ENCODE data around the gene KAT2B. TPM values are rescaled to one million over a fixed set of nuclear protein-coding genes. Genes with fewer than 3 reads are reported as not detected.

Gene KAT2B
- total and polyA plus RNA-seq, 2 of the 13 experiments (the other 11 are each of a cell fraction or from before 2014, with no cell fraction given) = 0.97 to 1.7 TPM

DNA sequence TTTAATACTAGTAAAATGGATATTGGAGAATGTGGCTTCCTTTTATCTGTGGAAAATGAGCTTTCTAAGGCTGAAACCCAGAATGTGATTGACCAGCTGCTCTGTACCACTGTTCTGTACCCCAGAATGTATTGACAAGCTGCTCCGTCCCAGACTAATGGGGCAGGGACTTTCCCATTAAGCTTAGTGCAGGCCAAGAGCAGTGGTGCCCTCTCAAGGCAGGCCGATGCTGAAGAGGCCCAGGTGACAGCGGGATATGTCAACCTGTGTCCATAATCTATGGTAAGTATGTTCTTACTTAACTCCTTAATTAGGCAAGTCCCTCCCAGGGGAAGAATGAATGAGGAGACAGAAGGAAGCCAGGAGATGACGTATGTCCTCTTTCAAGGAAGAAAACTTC is 114.7 kb downstream of the KAT2B start (continued):
- TF ChIP-seq, protein P1, sequence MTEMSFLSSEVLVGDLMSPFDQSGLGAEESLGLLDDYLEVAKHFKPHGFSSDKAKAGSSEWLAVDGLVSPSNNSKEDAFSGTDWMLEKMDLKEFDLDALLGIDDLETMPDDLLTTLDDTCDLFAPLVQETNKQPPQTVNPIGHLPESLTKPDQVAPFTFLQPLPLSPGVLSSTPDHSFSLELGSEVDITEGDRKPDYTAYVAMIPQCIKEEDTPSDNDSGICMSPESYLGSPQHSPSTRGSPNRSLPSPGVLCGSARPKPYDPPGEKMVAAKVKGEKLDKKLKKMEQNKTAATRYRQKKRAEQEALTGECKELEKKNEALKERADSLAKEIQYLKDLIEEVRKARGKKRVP (CRISPR knock-in tag; IDR thresholded peaks at IDR 0.05) = no peak
- no peak for TF ChIP-seq NFYC (CRISPR knock-in tag; IDR thresholded peaks at IDR 0.05)
- TF ChIP-seq, protein P2, sequence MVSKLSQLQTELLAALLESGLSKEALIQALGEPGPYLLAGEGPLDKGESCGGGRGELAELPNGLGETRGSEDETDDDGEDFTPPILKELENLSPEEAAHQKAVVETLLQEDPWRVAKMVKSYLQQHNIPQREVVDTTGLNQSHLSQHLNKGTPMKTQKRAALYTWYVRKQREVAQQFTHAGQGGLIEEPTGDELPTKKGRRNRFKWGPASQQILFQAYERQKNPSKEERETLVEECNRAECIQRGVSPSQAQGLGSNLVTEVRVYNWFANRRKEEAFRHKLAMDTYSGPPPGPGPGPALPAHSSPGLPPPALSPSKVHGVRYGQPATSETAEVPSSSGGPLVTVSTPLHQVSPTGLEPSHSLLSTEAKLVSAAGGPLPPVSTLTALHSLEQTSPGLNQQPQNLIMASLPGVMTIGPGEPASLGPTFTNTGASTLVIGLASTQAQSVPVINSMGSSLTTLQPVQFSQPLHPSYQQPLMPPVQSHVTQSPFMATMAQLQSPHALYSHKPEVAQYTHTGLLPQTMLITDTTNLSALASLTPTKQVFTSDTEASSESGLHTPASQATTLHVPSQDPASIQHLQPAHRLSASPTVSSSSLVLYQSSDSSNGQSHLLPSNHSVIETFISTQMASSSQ (IDR thresholded peaks at IDR 0.05; ENCODE audit: low read depth) = no peak
- TF ChIP-seq, protein P2 (CRISPR knock-in tag; IDR thresholded peaks at IDR 0.05; ENCODE audit: borderline replicate concordance) = no peak

DNA sequence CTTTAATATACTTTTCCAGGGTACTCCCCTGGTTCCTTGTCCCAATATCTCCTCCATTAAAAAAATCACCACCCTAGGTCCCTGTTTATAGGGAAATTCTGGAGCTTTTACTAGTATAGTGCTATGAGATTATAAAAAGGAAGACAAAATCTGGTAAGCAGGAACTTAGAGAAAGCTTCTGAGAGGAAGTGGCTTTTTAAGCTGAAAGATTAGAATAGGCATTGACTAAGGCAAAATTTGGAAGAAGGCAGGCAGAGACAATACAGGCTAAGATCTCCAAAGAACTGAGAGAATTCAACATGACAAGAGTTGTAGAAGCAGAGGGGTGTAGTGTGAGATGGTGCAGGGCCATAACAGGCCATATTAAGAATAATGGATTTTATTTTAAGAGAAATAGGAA is 120.0 kb downstream of the KAT2B start:
- in situ Hi-C loops (cut with HindIII; ENCODE audit: extremely low pct_ligation_motif_present, low pct_unique_long_range_greater_than_20kb) = no loop called here
- no peaks in the 10 kb centered on the region for H3K4me1 ChIP-seq (ENCODE audit: insufficient read depth, low read length)
- no peak for ATAC-seq
- no peak overlapping the region for H3K4me2 ChIP-seq (ENCODE audit: low read depth, low read length)
- peaks cover 3 to 26% of the 10 kb centered on the region in 2 experiments; a peak in 3 of 5 replicates for H3K36me3 ChIP-seq (replicated peaks in 1 of 2; ENCODE audit: control insufficient read depth in 1 of 2, insufficient read depth in 2 of 2, low read length in 2 of 2)
- FAIRE-seq = no peak
- H3K9me3 ChIP-seq (ENCODE audit: low read length) = no peaks in the 10 kb centered on the region
- no peak overlapping the region for H3K27ac ChIP-seq (ENCODE audit: extremely low read length, insufficient read depth, low read length)
- POLR2A ChIA-PET = no interaction called here
- H3K4me3 ChIP-seq (replicated peaks in 1 of 3; ENCODE audit: insufficient read depth in 1 of 3, low read depth in 2 of 3, low read length in 3 of 3) = no peak overlapping the region
- BruUV-seq (replicated peaks) = no TSS peak
- H3K79me2 ChIP-seq (ENCODE audit: insufficient read depth, low read length) = no peaks in the 10 kb centered on the region
- no peak overlapping the region for H2AFZ ChIP-seq (ENCODE audit: low read length)
- no peak for DNase-seq (ENCODE audit: low spot score)
- no peaks in the 10 kb centered on the region for H4K20me1 ChIP-seq (ENCODE audit: insufficient read depth, low read length)
- H3K27me3 ChIP-seq (ENCODE audit: control insufficient read depth in 1 of 2, insufficient read depth in 2 of 2, low read length in 2 of 2) = no peaks in the 10 kb centered on the region
- intact Hi-C loops (cut with micrococcal nuclease; ENCODE audit: unreplicated experiment) = no loop called here
- CTCF ChIA-PET (ENCODE audit: low intra/inter-chr PET ratio, low total read pairs) = no interaction called here
- no peak overlapping the region for H3K9ac ChIP-seq (ENCODE audit: insufficient read depth, low read depth, low read length)
- TF ChIP-seq CENPX (CRISPR knock-in tag; IDR thresholded peaks at IDR 0.05) (no peak), MED13 (CRISPR knock-in tag; IDR thresholded peaks at IDR 0.05) (no peak), ZNF451 (CRISPR knock-in tag; IDR thresholded peaks at IDR 0.05) (no peak), LCORL (IDR thresholded peaks at IDR 0.05) (no peak), LCORL (CRISPR knock-in tag; IDR thresholded peaks at IDR 0.05) (no peak), EP300 (IDR thresholded peaks at IDR 0.05; ENCODE audit: low read depth in 2 of 2, low read length in 2 of 2) (no peak), EP300 (CRISPR knock-in tag; IDR thresholded peaks at IDR 0.05; ENCODE audit: borderline replicate concordance) (no peak), ZNF30 (CRISPR knock-in tag; IDR thresholded peaks at IDR 0.05) (no peak), PHF21A (CRISPR knock-in tag; IDR thresholded peaks at IDR 0.05) (no peak), SYNCRIP (IDR thresholded peaks at IDR 0.05; ENCODE audit: insufficient read depth, low read depth, low read length) (no peak), ZFP90 (CRISPR knock-in tag; IDR thresholded peaks at IDR 0.05; ENCODE audit: borderline replicate concordance) (no peak), ZNF850 (CRISPR knock-in tag; conservative IDR thresholded peaks at IDR 0.05) (no peak)
- TF ChIP-seq, protein P3, sequence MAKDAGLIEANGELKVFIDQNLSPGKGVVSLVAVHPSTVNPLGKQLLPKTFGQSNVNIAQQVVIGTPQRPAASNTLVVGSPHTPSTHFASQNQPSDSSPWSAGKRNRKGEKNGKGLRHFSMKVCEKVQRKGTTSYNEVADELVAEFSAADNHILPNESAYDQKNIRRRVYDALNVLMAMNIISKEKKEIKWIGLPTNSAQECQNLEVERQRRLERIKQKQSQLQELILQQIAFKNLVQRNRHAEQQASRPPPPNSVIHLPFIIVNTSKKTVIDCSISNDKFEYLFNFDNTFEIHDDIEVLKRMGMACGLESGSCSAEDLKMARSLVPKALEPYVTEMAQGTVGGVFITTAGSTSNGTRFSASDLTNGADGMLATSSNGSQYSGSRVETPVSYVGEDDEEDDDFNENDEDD (CRISPR knock-in tag; IDR thresholded peaks at IDR 0.05; ENCODE audit: borderline replicate concordance) = no peak
- TF ChIP-seq, protein P4, sequence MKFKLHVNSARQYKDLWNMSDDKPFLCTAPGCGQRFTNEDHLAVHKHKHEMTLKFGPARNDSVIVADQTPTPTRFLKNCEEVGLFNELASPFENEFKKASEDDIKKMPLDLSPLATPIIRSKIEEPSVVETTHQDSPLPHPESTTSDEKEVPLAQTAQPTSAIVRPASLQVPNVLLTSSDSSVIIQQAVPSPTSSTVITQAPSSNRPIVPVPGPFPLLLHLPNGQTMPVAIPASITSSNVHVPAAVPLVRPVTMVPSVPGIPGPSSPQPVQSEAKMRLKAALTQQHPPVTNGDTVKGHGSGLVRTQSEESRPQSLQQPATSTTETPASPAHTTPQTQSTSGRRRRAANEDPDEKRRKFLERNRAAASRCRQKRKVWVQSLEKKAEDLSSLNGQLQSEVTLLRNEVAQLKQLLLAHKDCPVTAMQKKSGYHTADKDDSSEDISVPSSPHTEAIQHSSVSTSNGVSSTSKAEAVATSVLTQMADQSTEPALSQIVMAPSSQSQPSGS (CRISPR knock-in tag; IDR thresholded peaks at IDR 0.05) = no peak
